Osteocyte (in vitro differentiated cells): ENCODE results near the gene KLHL42. TPM values are rescaled to one million over a fixed set of nuclear protein-coding genes. Genes with fewer than 3 reads are reported as not detected.

Experiments
- DNase-seq: peaks from one replicate; pipeline ENCODE4 v3.0.0; 2021; ENCODE audit warnings: mixed read lengths; ENCODE audit not compliant: unreplicated experiment; ENCODE audit errors: extremely low spot score
- H3K27ac Mint-ChIP-seq: one replicate; pipeline ENCODE4 v1.8.0; 2021; ENCODE audit warnings: mild to moderate bottlenecking, mixed read lengths; ENCODE audit not compliant: unreplicated experiment
- H3K27me3 Mint-ChIP-seq: one replicate; pipeline ENCODE4 v1.8.0; 2021; ENCODE audit warnings: mixed read lengths; ENCODE audit not compliant: unreplicated experiment
- H3K36me3 Mint-ChIP-seq: one replicate; pipeline ENCODE4 v1.8.0; 2021; ENCODE audit warnings: mixed read lengths; ENCODE audit not compliant: unreplicated experiment
- H3K4me1 Mint-ChIP-seq: one replicate; pipeline ENCODE4 v1.8.0; 2021; ENCODE audit warnings: mixed read lengths; ENCODE audit not compliant: unreplicated experiment
- H3K4me3 Mint-ChIP-seq: one replicate; pipeline ENCODE4 v1.8.0; 2021; ENCODE audit warnings: mild to moderate bottlenecking, moderate library complexity, mixed read lengths; ENCODE audit not compliant: unreplicated experiment
- H3K9me3 Mint-ChIP-seq: one replicate; pipeline ENCODE4 v1.8.0; 2021; ENCODE audit warnings: mixed read lengths; ENCODE audit not compliant: unreplicated experiment
- CTCF ChIP-seq: fragments of 200-600 bp; sonication (generic); IDR thresholded peaks from 2 replicates; pipeline ENCODE4 v1.5.0; 2021; ENCODE audit warnings: antibody characterized with exemption, mild to moderate bottlenecking, moderate library complexity
- total RNA-seq: library from RNA; stranded (reverse); gene quantifications from 2 replicates; pipeline ENCODE4 v1.2.1, GENCODE V29; 2021

KLHL42 gene
- total RNA-seq, 1 donor from 2014 or later, result 29.2 TPM

- no peaks in the 10 kb centered on the region for H3K27me3 Mint-ChIP-seq
- peaks cover 1% of the 10 kb centered on the region for H3K4me1 Mint-ChIP-seq
- no peak overlapping the region for H3K4me3 Mint-ChIP-seq
- H3K9me3 Mint-ChIP-seq, result no peaks in the 10 kb centered on the region
- peaks cover 20% of the 10 kb centered on the region for H3K36me3 Mint-ChIP-seq
- H3K27ac Mint-ChIP-seq, result no peak overlapping the region
- DNase-seq, result no peak
- TF ChIP-seq CTCF, result no peak
Observed at GRCh38 chr12:27801630-27802029, 21.6 kb downstream of the KLHL42 start.

GRCh38 chr12:27802511-27802910 is 22.5 kb downstream of the KLHL42 start:
- Mint-ChIP-seq H3K27ac (no peak overlapping the region), H3K36me3 (peaks cover 11% of the 10 kb centered on the region), H3K9me3 (no peaks in the 10 kb centered on the region), H3K4me1 (peaks cover 1% of the 10 kb centered on the region), H3K27me3 (no peaks in the 10 kb centered on the region), H3K4me3 (no peak overlapping the region)
- no peak for DNase-seq
- no peak for TF ChIP-seq CTCF

DNA sequence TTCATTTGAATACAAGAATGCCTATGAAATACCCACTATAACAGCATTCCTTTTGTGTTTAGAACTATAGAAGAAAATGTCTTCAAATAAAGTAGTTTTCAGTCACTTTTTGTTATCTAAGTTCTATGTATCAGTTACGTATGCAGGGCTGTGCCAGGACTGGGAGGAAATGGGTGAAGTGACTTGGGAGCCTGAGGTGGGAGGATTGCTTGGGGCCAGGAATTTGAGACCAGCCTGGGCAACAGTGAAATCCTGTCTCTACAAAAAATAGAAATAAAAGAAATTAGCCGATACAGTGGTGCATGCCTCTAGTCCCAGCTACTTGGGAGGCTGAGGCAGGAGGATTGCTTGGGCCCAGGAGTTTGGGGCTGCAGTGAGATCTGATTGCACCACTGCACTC is 22.9 kb downstream of the KLHL42 start:
- peaks cover 8% of the 10 kb centered on the region for H3K36me3 Mint-ChIP-seq
- H3K9me3 Mint-ChIP-seq, result no peaks in the 10 kb centered on the region
- H3K4me3 Mint-ChIP-seq, result no peak overlapping the region
- no peaks in the 10 kb centered on the region for H3K27me3 Mint-ChIP-seq
- H3K27ac Mint-ChIP-seq, result no peak overlapping the region
- TF ChIP-seq CTCF, result no peak
- H3K4me1 Mint-ChIP-seq, result peaks cover 1% of the 10 kb centered on the region
- no peak for DNase-seq

GRCh38 chr12:27805238-27805637 is 25.2 kb downstream of the KLHL42 start:
- TF ChIP-seq CTCF, result no peak
- peaks cover 3% of the 10 kb centered on the region for H3K36me3 Mint-ChIP-seq
- no peaks in the 10 kb centered on the region for H3K9me3 Mint-ChIP-seq

GRCh38 chr12:27806259-27806658 is 26.2 kb downstream of the KLHL42 start:
- Mint-ChIP-seq H3K9me3 (no peaks in the 10 kb centered on the region), H3K27me3 (peaks cover 3% of the 10 kb centered on the region), H3K27ac (no peak overlapping the region), H3K4me3 (no peak overlapping the region), H3K36me3 (peaks cover 3% of the 10 kb centered on the region), H3K4me1 (peaks cover 6% of the 10 kb centered on the region)
- no peak for TF ChIP-seq CTCF
- no peak for DNase-seq

More at GRCh38 chr12:27805238-27805637, 25.2 kb downstream of the KLHL42 start:
- H3K27ac Mint-ChIP-seq, result no peak overlapping the region
- no peak overlapping the region for H3K4me3 Mint-ChIP-seq
- no peak for DNase-seq
- no peaks in the 10 kb centered on the region for H3K27me3 Mint-ChIP-seq
- peaks cover 1% of the 10 kb centered on the region for H3K4me1 Mint-ChIP-seq
